ENCODE results near the gene NTN5.
"Not testable (repeated sequence)": the region's sequence is repeated elsewhere in the genome, so short reads cannot be mapped to it uniquely, and the experiment has no call there.

NTN5 gene

GRCh38 chr19:48672994-48673393 lies at the start of gene NTN5:
Gene NTN5 (minus strand): TSS chr19:48673017. CDS start chr19:48670986, 2,031 bp downstream.
- DNase-seq (ENCODE audit: extremely low read depth in 1 of 2, low read depth in 1 of 2), result no peak

DNA sequence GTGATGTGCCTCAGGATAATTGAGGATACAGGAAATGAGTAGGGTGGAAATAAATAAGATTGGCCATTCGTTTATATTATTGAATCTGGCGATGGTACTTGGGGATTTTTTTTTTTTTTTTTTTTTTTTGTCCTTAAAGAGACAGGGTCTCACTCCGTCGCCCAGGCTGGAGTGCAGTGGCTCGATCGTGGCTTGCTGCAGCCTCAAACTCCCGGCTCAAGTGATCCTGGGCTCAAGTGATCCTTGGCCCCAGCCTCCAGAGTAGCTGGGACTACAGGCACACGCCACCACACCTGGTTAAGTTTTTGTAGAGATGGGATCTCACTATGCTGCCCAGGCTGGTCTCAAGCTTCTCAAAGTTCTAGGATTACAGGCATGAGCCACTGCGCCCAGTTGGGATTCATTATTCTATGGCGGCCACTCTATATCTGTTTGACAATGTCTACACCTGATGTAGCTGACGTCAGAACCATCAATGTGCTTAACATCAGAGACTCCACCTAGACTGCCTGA lies 49.4 kb upstream of the NTN5 start:
- DNase-seq (ENCODE audit: extremely low read depth in 1 of 2, low read depth in 1 of 2), result no peak

DNA sequence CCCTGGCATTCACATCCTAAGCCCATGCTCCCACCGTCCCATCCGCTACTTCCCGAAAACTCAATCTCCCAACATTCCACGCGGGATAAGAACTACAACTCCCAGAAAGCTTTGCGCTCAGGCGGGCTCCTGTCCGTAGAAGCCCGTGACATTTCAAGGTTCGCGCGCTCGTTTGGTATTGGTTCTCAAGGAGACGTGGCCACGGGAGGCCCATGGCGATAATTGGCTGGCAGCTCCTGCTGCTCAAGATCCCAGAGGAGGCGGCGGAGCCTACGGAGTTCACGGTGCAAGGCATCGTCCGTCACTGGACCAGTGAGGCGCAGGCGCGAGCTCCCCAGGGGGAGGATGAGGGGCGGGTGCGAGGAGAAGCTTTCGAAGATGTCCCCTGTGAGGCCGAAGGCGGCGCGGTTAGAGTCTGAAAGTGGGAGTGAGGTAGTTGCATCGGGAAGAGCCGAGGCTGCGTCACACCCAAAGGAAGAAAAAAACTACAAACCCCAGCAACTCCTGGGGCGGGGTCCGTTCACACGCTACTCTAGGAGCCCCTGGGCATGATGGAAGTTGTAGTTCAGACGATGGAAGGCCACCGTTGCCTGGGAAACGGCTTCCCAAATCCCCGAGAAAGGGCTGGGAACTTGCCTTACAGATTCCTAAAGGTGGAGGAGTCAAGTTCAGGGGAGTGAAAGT lies 47.9 kb upstream of the NTN5 start:
- DNase-seq (ENCODE audit: extremely low read depth in 1 of 2, low read depth in 1 of 2), result peak; percentile 78 to 96

DNA sequence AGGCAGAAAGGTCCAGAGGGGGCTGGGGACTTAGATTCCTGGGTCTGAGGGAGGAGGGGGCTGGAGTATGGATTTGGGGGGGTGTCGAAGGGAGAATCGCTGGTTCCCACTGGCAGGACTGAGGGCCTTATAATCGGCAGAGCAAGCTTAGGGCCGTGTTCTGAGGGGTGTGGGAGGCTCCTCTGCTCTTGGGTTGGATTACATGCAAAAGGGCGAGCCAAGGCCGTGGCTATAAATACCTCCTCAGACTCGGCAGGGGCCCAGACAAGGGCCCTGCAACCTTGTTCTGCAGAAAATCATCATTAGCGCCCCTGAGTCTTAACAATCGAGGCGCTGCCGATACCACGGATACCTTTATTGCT lies 47.4 kb upstream of the NTN5 start:
- no peak for DNase-seq (ENCODE audit: extremely low read depth in 1 of 2, low read depth in 1 of 2)

- no peak for DNase-seq (ENCODE audit: extremely low read depth in 1 of 2, low read depth in 1 of 2)
These were observed 46.7 kb upstream of the NTN5 start, which contains the start of gene MAMSTR for GRCh38 chr19:48719263-48720171. Gene MAMSTR (minus strand): TSS chr19:48719725. CDS start chr19:48719031, 694 bp downstream.

DNA sequence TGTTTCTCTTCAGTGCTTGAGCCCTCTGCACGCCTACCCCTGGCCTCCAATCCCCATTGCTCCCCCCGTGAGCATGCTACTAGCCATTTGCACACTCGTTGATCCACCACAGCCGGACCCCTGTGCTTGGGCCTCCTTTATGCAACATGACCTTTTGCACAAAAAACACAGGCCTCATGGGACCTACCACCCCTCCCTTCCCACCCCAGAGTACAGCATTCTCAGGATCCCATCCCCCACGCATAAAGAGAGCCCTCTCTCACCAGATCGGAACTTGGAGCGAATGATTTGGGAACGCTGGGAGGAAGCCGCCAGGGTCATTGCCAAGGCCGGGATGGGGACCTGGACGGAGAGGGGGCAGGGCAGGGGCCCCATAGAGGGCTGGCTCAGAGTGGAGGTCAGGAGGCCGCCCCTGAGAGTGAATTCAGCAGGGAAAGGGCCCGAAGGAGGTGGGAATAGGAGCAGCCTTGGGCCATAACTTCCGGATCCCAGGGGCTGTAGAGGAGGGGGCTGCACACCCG lies 46.0 kb upstream of the NTN5 start:
- DNase-seq (ENCODE audit: extremely low read depth in 1 of 2, low read depth in 1 of 2), result no peak

- not testable (repeated sequence) for DNase-seq (ENCODE audit: extremely low read depth in 1 of 2, low read depth in 1 of 2)
These were observed 45.3 kb upstream of the NTN5 start for GRCh38 chr19:48718106-48718505.

- no peak for DNase-seq (ENCODE audit: extremely low read depth in 1 of 2, low read depth in 1 of 2)
These were observed 43.9 kb upstream of the NTN5 start for GRCh38 chr19:48716562-48717291.

- no peak for DNase-seq (ENCODE audit: extremely low read depth in 1 of 2, low read depth in 1 of 2)
These were observed 42.9 kb upstream of the NTN5 start for GRCh38 chr19:48715681-48716171.

GRCh38 chr19:48714759-48715675 lies 42.2 kb upstream of the NTN5 start:
- DNase-seq (ENCODE audit: extremely low read depth in 1 of 2, low read depth in 1 of 2), result no peak

DNA sequence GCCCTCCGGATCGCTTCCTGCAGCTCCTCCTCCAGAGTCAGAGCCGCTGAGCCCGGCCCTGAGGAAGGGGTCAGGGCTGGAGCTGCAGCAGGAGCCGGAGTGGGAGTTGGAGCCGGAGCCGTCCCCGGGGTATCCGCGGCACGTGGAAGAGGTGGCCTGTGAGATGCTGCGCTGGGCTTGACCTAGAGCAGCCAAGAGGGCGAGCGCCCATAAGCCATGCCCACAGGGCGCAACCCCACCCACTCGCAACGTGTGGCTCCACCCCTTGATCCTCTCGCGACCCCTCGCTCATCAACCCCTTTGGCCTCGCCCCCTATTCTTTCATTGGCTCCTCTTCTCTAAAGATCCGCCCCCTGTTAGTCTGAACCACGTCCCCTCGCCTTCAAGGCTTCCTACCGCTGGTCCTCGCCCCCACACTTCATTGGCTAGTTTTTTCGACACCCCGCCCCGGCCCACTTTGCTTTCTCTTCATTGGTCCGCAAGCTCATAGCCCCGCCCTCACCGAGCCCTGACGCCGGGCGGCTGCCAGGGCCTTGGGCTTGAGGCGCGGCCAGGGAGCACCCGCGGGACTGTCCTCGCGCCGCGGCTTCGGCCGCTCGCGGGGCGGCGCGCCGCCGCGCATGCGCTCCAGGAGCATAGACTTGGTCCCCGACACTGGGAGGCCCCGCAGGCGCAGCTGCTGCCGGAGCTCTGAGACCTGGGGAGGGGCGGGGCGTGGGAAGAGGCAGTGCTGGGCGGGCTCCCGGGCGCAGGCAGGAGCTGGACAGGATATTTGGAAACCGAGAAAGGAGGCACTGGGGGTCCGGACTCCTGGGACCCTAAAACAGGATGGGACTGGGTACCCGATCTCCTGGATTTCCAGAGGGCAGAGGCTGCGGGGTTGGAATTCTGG lies 41.3 kb upstream of the NTN5 start:
- DNase-seq (ENCODE audit: extremely low read depth in 1 of 2, low read depth in 1 of 2), result peak; percentile 94 to 99

DNA sequence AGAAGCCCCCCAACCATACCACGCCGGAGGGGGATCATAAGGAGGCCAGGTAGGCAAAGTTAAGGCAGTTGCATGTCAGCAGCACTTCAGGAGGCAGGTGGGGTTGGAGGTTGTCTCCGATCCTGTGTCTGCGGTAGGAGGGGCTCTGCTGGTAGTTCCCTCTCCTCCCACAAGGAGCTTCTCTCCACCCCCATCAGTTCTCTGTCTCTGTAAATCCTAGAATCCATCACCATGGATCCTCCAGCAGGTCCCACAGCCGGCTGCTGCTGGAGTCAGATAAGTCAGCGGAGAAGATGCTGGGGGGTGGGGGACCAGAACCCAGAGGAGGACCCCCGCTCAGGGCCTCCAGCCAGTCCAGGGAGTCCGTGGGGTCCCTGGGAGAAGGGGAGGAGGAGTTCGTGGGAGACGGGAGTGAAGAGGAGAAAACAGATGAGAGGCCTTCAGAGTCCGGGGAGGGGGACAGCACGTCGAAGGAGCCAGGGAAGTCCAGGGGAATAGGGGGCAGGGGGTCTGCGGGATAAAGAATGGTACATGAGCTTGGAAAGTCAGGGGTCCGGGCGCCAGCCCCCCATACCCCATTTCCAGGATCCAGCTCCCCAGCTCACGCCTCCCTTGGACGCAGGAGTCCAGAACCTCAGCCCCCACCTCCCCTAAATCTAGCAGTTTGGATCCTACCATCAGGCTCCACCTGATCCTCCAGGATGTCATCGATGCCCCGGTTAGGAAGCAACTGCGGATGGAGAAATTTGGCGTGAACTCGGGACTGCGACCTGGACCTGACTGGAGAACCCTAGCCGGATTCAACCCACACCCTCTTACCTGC lies 40.4 kb upstream of the NTN5 start:
- no peak for DNase-seq (ENCODE audit: extremely low read depth in 1 of 2, low read depth in 1 of 2)

DNA sequence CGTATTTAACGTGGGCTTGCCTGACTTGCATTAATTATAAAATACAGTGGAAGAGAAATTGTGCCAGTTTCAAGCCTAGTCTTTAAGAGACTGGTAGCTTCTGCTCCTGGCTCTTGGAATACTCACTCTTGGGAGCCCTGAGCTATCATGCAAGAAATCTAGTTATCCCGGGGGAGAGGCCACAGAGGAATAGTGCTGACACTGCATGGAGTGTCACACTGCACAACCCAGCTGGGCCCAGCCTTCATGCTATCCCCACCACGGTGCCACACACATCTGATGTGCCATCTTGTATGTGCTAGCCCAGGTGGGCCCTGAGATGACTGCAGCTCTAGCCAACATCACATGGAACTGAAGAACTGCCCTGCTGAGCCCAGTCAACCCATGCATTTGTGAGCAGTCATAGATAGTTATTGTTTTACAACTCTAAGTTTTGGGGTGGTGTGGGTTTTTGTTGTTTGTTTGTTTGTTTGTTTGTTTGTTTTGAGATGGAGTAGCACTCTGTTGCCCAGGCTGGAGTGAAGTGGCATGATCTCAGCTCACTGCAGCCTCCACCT lies 38.4 kb upstream of the NTN5 start:
- DNase-seq (ENCODE audit: extremely low read depth in 1 of 2, low read depth in 1 of 2), result no peak

DNA sequence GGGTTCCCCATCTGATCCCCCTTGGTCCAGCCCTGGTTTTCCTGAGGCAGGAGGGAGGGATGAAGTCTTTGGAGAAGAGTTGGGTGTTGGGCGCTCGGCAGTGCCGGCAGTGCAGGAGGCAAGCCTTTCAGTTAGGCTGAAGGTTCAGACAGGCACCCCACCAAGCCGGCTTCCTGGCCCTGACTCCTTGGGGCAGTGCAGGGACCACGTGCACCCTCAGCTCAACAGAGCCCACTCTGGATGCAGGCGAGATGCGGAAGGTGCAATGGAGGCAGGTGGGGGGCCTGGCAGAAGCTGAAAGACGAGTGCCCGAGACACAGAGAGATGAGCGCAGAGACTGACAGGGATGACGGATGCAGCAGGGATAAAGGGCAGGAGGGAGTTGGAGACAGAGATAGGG lies 35.7 kb upstream of the NTN5 start:
- no peak for DNase-seq (ENCODE audit: extremely low read depth in 1 of 2, low read depth in 1 of 2)

- no peak for DNase-seq (ENCODE audit: extremely low read depth in 1 of 2, low read depth in 1 of 2)
These were observed 32.6 kb upstream of the NTN5 start for GRCh38 chr19:48705431-48705830.

GRCh38 chr19:48703316-48703715 lies 30.5 kb upstream of the NTN5 start:
- DNase-seq (ENCODE audit: extremely low read depth in 1 of 2, low read depth in 1 of 2), result no peak

DNA sequence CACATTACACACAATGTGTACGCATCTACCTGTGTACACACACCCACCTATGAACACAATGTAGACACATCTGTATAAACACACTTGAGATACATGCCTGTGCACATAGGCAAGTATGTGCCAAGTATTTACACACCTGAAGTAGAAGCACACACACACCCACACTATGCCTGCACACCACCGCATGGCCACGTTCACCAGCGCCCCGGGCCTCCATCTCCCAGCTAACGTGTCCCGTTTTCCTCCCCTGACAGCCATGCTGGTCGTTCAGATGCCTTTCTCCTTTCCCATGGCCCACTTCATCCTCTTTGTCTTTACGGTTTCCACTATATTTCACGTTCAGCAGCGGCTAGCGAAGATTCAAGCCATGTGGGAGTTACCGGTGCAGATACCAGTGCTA lies 29.9 kb upstream of the NTN5 start:
- no peak for DNase-seq (ENCODE audit: extremely low read depth in 1 of 2, low read depth in 1 of 2)

DNA sequence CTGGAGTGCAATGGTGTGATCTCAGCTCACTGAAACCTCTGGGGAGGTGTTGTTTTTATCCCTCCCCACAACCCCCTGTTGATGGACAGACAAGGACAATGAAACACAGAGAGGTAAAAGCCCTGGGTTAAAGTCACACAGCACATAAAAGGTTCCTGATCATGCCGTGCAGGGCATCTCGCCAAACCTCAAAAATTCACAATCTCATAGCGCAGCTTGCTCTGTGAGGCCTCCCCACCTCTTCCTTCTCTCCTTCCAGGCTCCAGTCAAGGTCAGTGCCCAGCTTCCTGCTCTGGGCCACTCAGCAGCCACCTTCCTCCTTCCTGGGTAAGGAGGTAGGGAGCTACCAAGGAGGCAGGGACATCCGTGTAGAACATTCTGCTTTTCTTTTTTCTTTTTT lies 25.2 kb upstream of the NTN5 start:
- DNase-seq (ENCODE audit: extremely low read depth in 1 of 2, low read depth in 1 of 2), result no peak
